Osteocyte (in vitro differentiated cells): ENCODE results near the gene RFC3. TPM values are rescaled to one million over a fixed set of nuclear protein-coding genes. Genes with fewer than 3 reads are reported as not detected.
A peak's percentile ranks its signal among the peaks of the same experiment; 100 is the strongest.

Experiments
- DNase-seq: peaks from one replicate; pipeline ENCODE4 v3.0.0; 2021; ENCODE audit warnings: mixed read lengths; ENCODE audit not compliant: unreplicated experiment; ENCODE audit errors: extremely low spot score
- H3K27ac Mint-ChIP-seq: one replicate; pipeline ENCODE4 v1.8.0; 2021; ENCODE audit warnings: mild to moderate bottlenecking, mixed read lengths; ENCODE audit not compliant: unreplicated experiment
- H3K27me3 Mint-ChIP-seq: one replicate; pipeline ENCODE4 v1.8.0; 2021; ENCODE audit warnings: mixed read lengths; ENCODE audit not compliant: unreplicated experiment
- H3K36me3 Mint-ChIP-seq: one replicate; pipeline ENCODE4 v1.8.0; 2021; ENCODE audit warnings: mixed read lengths; ENCODE audit not compliant: unreplicated experiment
- H3K4me1 Mint-ChIP-seq: one replicate; pipeline ENCODE4 v1.8.0; 2021; ENCODE audit warnings: mixed read lengths; ENCODE audit not compliant: unreplicated experiment
- H3K4me3 Mint-ChIP-seq: one replicate; pipeline ENCODE4 v1.8.0; 2021; ENCODE audit warnings: mild to moderate bottlenecking, moderate library complexity, mixed read lengths; ENCODE audit not compliant: unreplicated experiment
- H3K9me3 Mint-ChIP-seq: one replicate; pipeline ENCODE4 v1.8.0; 2021; ENCODE audit warnings: mixed read lengths; ENCODE audit not compliant: unreplicated experiment
- total RNA-seq: library from RNA; stranded (reverse); gene quantifications from 2 replicates; pipeline ENCODE4 v1.2.1, GENCODE V29; 2021
- TF ChIP-seq, protein P1 (sequence below): fragments of 200-600 bp; sonication (generic); IDR thresholded peaks from 2 replicates; pipeline ENCODE4 v1.5.0; 2021; ENCODE audit warnings: antibody characterized with exemption, mild to moderate bottlenecking, moderate library complexity

The RFC3 gene
- total RNA-seq, 1 donor from 2014 or later = 7.1 TPM

DNA sequence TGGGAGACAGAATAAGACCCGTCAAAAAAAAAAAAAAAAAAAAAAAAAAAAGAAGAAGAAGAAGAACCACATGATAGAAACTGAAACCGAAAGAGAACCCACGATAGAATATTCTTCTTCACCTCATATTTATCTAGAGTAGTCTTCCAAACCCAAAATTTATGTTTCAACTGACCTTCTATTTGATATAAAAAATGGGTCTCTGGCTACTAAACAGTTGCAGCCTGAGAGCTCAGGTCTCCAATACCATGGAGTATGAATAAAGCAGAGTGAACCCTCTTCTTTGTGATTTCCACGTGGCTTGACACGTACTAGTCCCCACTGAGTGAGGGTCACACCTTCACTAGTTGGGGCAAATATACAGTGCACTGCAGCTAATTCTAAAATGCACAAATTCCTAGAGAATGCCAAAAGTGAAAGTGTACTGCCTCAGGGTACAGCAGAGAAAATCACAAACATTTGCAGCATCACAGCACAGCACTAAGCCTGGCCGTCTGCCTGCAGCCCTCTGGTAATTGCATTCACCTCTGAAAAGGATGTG lies 30.8 kb upstream of the RFC3 start:
- Mint-ChIP-seq H3K9me3 (peaks cover 5% of the 10 kb centered on the region), H3K27ac (peak overlapping the region; percentile 50)

DNA sequence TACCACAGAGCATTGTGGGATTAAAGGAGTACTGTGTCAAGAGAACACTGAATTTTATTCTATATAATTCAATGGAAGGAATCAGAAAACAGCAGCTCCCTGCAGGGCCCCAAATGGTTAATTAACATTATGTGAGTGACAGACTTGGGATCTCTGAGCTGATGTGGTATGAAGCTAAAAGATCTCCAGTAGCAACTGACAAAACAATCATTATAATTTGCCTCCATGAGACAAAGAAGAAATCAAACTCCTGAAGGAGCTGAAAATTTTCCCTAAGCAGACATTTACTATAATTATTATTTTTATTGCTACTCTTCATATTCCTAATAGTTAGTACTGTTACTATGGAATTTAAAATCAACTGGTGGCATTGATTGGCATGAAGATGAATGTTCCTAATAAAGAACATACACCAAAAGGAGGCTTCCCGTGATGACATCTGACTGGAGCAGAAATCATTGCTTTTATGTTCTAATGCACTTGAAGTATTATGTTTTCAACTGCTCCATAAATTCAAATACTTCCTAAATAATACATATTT lies 28.8 kb upstream of the RFC3 start:
- no peak for DNase-seq
- Mint-ChIP-seq H3K27ac (no peak overlapping the region), H3K27me3 (peaks cover 11% of the 10 kb centered on the region), H3K9me3 (peaks cover 8% of the 10 kb centered on the region), H3K4me1 (peaks cover 11% of the 10 kb centered on the region), H3K4me3 (no peak overlapping the region), H3K36me3 (no peaks in the 10 kb centered on the region)
- TF ChIP-seq, protein P1, sequence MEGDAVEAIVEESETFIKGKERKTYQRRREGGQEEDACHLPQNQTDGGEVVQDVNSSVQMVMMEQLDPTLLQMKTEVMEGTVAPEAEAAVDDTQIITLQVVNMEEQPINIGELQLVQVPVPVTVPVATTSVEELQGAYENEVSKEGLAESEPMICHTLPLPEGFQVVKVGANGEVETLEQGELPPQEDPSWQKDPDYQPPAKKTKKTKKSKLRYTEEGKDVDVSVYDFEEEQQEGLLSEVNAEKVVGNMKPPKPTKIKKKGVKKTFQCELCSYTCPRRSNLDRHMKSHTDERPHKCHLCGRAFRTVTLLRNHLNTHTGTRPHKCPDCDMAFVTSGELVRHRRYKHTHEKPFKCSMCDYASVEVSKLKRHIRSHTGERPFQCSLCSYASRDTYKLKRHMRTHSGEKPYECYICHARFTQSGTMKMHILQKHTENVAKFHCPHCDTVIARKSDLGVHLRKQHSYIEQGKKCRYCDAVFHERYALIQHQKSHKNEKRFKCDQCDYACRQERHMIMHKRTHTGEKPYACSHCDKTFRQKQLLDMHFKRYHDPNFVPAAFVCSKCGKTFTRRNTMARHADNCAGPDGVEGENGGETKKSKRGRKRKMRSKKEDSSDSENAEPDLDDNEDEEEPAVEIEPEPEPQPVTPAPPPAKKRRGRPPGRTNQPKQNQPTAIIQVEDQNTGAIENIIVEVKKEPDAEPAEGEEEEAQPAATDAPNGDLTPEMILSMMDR = no peak

More for the DNA sequence above, 30.8 kb upstream of the RFC3 start:
- TF ChIP-seq, protein P1 = no peak
- H3K27me3 Mint-ChIP-seq = peaks cover 11% of the 10 kb centered on the region
- peaks cover 11% of the 10 kb centered on the region for H3K4me1 Mint-ChIP-seq
- H3K4me3 Mint-ChIP-seq = peak overlapping the region; percentile 59
- DNase-seq = no peak
- no peaks in the 10 kb centered on the region for H3K36me3 Mint-ChIP-seq

DNA sequence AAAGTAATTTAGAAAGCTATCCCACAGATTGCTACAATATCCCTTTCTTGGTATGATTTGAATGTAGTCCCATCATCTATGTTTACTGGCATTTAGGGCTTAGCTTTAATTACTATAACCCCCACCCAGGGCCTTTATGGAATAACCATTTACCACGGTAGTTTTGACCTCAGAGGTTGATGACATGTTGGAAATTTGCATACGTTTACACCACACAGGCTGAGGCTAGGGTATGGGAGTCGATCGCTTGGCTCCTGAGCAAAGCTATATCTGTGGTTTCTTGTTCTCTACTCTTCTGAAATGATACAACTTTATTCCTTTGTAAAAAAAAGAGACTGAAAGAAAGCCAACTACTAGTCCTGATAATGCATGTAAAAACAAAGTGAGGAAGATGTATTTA lies 28.2 kb upstream of the RFC3 start:
- H3K36me3 Mint-ChIP-seq = no peaks in the 10 kb centered on the region
- DNase-seq = no peak
- TF ChIP-seq, protein P1 = no peak
- H3K27me3 Mint-ChIP-seq = peaks cover 11% of the 10 kb centered on the region
- no peak overlapping the region for H3K4me3 Mint-ChIP-seq
- H3K27ac Mint-ChIP-seq = no peak overlapping the region
- H3K9me3 Mint-ChIP-seq = peaks cover 4% of the 10 kb centered on the region
- H3K4me1 Mint-ChIP-seq = peaks cover 15% of the 10 kb centered on the region

DNA sequence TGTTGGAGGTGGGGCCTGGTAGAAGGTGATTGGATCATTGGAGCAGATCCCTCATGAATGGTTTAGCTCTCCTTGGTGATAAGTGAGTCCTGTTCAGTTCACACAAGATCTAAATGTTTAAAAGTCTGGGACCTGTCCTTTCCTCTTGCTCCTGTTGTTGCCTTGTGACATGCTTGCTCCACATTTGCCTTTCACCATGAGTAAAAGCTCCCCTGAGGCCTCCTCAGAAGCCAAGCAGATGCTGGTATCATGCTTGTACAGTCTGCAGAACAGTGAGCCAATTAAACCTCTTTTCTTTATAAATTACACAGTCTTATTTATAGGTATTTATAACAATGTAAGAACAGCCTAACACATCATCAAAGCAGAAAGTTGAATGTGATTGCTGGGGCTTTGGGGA lies 24.2 kb upstream of the RFC3 start:
- TF ChIP-seq, protein P1 = no peak
- H3K36me3 Mint-ChIP-seq = no peaks in the 10 kb centered on the region

DNA sequence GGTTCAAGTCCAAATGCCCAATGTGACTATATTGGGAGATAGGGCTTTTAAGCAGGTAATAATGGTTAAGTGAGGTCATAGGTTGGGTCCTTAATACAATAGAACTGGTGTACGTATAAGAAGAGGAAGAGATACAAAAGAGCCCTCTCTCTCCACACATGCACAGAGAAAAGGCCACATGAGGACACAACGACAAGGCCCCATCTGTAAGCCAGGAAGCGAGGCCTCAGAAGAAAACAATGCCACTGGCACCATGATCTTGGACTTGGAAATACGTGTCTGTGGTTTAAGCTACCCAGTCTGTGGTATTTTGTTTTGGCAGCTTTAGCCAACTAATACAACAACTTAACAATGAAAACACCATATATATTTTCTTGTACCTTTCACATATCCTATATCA lies 23.4 kb upstream of the RFC3 start:
- no peak overlapping the region for H3K4me3 Mint-ChIP-seq
- H3K27me3 Mint-ChIP-seq = peaks cover 11% of the 10 kb centered on the region
- H3K27ac Mint-ChIP-seq = no peak overlapping the region
- DNase-seq = no peak
- TF ChIP-seq, protein P1 = no peak
- no peaks in the 10 kb centered on the region for H3K36me3 Mint-ChIP-seq
- peaks cover 10% of the 10 kb centered on the region for H3K4me1 Mint-ChIP-seq
- peaks cover 3% of the 10 kb centered on the region for H3K9me3 Mint-ChIP-seq

More for the DNA sequence above, 24.2 kb upstream of the RFC3 start:
- Mint-ChIP-seq H3K4me3 (no peak overlapping the region), H3K27ac (no peak overlapping the region), H3K4me1 (peaks cover 10% of the 10 kb centered on the region), H3K9me3 (peaks cover 3% of the 10 kb centered on the region), H3K27me3 (peaks cover 11% of the 10 kb centered on the region)
- DNase-seq = no peak
